ENCODE data around the gene BAG5.
A peak's percentile ranks its signal among the peaks of the same experiment; 100 is the strongest.
"Not testable (repeated sequence)": the region's sequence is repeated elsewhere in the genome, so short reads cannot be mapped to it uniquely, and the experiment has no call there.

BAG5 gene, protein sequence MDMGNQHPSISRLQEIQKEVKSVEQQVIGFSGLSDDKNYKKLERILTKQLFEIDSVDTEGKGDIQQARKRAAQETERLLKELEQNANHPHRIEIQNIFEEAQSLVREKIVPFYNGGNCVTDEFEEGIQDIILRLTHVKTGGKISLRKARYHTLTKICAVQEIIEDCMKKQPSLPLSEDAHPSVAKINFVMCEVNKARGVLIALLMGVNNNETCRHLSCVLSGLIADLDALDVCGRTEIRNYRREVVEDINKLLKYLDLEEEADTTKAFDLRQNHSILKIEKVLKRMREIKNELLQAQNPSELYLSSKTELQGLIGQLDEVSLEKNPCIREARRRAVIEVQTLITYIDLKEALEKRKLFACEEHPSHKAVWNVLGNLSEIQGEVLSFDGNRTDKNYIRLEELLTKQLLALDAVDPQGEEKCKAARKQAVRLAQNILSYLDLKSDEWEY

DNA sequence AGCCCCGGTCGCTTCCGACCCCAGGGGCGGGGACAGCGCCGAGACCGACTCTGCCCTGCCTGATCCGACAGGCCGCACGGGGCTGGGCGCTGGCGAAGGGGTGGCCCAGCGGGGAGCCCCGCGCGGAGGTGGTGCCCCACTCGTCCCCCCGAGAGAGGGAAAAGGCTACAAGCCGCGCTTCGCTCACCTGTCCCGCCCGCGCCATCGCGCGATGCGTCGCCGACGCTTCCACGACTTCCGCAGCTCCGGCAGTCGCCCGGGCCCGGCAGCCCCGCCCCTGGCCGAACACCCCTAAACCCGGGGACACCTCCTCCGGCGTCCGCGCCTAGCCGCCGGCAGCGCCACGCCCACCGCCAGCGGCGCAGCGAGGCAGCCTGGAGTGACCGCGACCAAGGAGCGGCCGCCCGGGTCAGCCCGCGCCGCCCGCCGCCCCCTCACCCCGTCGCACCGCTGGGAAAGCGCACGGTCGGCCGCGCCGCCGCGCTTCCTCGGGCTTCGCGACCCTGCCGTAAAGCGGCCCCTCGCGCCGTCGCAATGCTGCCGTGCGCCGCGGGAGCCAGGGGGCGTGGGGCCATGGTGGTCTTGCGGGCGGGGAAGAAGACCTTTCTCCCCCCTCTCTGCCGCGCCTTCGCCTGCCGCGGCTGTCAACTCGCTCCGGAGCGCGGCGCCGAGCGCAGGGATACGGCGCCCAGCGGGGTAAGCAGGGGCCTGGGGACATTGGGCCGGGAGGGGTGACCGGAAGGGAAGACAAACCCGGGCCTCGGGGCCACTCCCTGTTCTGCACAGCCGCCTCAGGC is at the start of gene BAG5, which contains the start of gene COA8:
Gene BAG5 (minus strand): TSS at position 229 of the 797 bp plus-strand sequence. CDS start 1,493 bp downstream, outside the sequence.
Gene COA8 (plus strand): TSS at position 532 of the 797 bp plus-strand sequence. CDS start 42 bp downstream, at position 574.
- DNase-seq = peak; percentile 85

DNA sequence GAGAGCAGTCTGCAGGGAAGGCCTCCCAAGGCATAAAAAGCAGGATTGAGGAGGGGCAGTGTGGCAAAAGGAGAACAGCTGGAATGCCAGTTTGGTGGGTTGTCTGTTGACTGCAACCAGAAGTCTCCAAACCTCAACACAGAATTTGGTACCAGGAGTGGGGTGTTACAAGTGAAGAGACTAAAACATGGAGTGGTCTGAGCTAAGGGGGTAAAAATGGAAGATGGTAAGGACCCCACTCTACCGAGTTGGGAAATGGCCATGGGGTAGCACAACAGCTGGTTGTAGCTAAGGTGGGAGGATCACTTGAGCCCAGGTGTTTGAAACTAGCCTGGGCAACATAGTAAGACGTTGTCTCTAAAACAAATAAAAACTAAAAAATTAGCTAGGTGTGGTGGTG is 48.8 kb upstream of the BAG5 start:
- DNase-seq = no peak

DNA sequence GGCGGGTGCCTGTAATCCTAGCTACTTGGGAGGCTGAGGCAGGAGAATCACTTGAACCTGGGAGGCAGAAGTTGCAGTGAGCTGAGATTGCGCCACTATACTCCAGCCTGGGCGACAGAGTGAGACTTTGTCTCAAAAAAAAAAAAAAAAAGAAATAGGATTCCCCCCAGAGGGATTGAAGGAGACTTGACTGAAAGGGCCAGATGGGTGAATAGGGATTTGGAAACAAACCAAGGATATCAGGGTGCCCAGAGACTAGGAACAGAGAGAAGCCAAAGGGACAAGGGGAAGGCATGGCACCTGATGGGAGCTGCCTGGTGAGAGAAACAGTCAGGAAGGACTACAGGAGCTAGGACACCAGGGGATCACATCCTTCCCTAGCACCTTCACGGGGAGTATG is 46.6 kb upstream of the BAG5 start:
- DNase-seq = not testable (repeated sequence)

DNA sequence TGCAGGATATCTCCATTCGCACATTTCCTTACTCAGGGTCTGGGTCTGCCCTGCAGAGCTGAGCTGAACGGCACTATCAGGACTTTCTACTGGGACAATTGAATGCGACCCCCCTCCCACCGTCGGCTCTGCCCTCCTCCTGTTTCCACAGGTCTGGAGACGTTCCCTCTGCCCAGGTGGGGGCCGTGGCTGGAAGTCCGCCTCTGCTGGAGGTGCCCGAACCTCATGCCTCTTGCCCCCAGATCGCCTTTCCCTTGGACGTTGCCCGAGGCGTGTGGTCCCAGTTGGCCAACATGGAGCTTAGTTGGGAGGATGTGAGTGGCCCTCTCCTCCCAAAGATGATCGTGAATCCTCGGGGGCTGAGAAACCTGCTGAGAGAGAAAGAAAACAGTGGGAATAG is 45.4 kb upstream of the BAG5 start:
- DNase-seq = no peak

DNA sequence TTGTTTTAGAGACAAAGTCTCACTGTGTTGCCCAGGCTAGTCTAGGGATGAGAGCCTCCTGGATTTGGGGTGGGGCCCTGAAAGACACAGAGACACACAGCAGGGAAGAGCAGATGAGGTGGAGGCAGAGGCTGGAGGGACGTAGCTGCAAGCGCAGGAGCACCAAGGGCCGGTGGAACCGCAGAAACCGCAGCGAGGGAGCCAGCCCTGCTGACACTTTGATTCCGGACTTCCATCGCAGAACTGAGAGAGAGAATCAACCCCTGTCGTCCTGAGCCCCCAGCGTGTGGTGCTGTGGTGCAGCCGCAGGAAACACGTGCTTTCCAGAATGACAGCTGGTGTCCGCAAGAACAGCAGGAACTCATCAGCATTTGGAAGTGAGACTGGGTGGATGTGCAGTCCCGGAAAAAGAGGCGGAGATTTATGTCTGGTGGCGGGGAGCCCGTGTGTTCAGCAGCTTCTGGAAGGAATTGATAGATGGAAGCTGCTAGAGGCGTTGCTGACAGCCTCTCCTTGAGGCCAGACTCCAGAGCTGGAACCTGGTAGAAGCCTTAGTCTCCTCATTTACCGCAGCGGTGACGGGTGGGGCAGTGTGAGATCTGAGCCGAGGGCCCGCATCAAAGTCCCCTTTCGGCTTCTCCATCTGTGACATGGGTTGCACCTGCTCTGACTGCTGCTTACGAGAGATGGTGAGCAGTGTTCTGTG is 44.7 kb upstream of the BAG5 start:
- DNase-seq = no peak

DNA sequence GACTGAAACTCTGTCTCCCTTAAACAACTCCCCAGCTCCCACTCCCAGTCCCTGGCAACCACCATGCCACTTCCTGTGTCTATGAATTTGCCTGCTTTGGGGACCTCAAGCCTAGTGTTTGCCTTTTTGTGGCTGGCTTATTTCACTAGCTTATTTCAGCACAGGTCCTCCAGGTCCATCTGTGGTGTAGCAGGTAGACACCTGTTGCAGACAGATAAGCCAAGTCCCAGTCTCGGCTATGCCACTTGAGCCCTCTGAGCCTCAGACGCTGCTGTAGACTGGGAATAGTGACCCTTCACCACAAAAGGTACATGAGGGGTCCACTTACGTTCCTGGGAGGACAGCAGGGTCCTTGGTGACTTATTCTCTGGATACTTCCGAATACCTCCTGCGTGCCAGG is 42.2 kb upstream of the BAG5 start:
- no peak for DNase-seq

DNA sequence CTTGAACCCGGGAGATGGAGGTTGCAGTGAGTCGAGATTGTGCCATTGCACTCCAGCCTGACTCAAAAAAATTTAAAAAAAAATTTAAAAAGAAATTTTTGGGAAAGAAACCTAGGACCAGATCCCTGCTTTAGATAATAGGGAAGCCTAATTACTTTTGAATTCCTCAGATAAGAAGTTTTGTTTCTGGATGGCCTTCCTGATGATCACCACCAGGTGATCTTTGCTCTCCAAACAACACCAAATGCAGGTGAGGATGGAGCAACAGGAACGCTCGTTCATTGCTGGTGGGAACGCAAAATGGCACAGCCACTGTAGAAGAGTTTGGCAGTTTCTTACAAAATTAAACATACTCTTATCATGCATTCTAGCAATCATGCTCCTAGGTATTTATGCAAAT is 38.0 kb upstream of the BAG5 start:
- DNase-seq = no peak

DNA sequence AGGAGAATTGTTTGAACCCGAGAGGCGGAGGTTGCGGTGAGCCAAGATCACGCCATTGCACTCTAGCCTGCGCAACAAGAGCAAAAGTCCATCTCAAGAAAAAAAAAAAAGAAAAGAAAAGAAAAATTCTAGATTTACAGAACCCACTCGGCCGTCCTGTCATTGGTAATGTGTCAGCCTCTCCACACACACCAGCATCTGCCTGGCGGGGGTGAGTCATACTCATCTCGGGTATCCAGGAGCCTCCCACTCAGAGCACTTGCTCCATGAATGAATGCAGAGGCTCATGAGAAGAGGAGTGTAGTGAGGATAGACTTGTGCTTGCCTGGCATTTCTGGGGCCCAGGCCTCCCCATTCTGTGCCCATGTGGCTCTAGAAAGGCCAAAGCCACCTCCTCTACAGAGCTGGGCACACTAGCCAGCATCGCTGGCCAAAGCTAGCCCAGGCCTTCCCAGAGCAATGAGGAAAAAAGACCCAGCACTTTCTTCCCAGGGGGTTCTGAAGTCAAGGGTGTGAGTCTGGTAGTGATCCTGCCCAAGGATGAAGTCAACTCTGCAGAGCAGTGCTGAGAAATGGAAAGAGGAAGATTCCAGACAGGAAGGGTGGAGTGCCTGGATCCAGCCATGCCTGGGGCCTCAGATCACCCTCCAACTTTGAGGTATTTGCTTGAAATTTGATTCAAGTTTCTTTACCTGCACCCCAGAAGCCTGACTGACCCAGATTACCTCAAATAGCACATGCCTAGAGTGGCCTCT is 35.3 kb upstream of the BAG5 start:
- DNase-seq = peak; percentile 86

DNA sequence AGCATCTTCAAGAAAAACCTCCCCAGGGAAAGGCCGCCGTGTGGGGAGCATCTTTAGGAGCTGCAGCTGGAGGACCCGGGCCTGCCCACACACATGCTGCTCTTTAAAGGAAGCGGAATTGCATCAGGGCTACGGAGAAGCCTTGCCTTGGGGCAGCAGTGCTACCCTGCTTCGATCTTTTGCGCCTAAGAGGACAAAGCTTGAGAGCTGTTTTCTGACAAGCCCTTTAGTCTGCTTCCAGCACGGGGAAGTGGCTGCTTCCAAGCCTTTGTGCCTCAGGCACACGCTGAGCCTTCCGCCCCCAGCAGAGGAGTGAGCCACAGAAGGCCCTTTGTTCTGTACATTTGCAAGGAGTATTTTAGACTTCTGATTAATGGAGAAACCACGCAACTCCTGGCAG is 31.8 kb upstream of the BAG5 start:
- DNase-seq = no peak

DNA sequence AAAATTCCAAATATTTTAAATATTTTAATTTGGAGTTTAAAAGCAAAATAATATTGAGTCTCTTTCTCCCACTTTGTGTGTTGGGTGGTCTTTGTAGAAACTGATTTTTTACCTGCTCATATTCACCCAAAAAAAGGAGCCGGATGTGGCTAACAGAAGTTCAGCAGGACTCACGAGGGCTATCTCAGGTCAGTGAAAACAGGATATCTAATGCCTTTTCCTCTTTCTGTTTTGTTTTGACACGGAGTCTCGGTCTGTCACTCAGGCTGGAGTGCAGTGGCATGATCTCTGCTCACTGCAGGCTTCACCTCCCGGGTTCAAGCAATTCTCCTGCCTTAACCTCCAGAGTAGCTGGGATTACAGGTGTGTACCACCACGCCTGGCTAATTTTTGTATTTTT is 31.1 kb upstream of the BAG5 start:
- DNase-seq = no peak

DNA sequence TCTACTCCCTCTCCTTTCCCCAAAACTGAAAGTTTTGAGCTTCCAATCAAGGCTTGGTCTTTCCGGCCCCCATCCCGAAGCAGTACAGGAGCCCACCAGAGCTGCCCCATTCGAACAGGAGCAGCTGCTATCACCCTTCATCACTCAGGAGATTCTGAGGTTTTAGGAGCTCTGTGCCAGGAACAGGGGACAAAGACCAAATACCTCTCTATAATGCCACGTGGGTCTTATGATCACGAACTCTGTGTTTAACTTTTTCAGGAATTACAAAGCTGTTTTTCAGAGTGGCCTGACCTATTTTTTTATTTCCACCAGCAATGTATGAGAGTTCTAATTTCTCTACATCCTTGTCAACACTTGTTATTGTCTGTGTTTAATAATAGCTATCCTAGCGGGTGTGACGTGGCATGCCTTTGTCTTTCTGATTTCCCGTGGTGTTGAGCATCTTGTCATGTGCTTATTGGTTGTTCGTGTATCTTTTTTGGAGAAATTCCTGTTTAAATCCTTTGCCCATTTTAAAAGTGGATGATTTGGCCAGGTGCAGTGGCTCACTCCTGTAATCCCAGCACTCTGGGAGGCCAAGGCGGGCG is 22.0 kb upstream of the BAG5 start:
- no peak for DNase-seq

DNA sequence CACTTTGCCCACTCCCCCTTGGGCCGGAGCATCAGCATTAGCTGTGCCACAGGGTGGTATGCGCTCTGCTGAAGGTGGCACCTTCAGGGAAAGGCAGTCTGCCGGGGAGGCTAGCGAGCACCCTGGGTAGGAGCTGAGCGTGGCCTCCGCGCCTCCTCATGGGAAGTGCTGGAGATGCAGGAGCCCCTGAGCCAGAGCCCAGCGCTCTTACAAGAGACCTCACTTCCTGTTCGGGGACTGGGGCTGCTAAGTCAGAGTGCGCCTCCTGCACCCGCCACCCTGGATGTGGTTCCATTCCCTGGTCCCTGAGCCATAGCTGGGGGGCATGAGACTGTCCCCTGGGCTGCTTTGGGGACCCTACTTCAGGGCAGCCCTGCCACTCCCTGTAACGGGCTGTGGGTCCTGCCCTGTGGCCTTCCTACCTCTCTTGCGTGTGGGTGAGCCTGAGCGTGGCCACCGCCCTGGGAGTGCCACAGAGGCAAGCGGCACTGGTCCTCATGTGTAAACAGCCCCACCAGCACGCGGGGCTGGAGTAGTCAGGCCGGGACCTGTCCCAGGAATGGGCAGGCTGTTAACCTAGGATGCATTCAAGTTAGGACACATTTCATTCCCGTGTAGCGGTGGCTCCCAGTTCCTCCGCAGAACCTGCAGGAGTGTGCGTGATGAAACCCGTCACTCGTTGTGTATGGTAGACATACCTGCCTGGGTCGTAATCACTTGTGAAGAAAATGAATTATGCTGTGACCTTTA is 19.7 kb upstream of the BAG5 start:
- DNase-seq = no peak

DNA sequence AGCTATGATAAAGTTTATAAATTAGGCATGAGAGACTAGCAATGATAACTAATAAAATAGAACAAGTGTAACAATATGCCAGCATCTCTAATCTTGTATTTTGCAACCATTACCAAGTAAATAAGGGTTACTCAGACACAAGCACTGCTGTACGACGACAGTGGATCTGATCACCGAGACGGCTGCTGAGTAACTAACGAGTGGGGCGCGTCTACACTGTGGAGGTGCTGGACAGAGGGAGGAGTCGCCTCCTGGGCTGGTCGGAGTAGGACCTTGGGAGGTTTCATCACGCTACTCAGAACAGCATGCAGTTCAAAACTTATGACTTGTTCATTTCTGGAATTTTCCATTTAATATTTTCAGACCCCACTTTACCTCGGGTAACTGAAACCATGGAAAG is 18.7 kb upstream of the BAG5 start:
- DNase-seq = no peak

DNA sequence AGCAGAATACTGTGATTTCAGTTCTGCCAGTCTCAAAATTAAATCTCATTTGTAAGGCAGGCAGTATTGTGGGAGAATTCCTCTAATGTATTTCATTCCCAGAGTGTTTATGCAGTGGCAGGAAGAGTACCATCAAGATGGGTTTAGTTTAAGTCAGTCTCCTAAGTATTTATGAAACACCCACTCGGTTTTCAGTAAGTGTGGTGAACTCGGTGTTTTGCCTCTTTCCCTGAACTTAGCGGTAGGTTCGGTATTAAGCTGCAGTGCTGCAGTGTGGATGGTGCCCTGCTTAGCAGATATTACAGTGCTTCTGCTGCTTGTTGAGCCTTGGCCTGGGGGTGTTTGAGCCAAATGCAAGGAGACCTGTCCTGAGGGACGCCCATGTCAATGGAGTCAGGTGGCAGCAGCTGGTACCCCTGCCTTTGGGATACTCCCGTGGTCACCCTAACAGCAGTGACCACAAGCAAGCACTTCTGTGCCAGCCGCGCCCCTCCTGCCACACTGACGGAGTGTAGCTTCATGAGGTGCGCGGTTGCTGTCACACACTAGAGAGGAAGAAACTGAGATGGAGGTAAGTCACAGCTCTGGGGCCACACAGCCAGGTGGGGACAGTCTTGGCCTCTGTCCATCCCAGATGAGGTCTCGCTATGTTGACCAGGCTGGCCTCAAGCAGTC is 16.1 kb upstream of the BAG5 start:
- no peak for DNase-seq

DNA sequence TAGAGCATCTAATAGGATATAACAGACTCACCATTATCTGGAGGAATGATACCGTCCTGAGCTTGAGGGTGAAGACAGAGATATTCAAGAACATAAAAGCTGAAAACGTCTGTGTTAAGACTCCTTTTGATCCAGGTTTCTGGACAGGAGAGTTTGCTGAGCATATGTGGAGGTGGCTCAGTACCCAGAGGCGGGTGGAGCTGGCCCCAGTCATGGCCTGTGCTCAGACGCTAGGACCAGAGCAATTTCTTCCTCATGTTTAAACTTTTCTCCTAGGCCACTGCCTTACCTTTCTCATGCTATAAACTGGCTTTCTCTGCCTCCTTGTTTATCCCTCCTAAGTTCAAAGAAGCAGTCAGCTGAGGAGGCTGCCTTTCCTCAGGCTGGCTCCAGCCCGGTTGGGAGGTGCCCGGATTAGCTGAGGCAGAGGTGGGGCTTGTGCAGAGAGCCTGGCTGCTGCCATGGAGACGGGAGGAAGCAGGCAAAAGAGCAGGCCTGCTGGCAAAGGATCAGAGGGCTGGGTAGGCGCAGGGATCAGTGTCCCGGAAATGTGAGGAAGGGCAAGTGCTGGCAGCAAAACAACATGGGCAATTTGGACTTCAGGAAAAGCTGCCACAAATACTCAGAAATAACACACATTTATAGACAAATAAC is 14.0 kb upstream of the BAG5 start:
- DNase-seq = peak; percentile 90

DNA sequence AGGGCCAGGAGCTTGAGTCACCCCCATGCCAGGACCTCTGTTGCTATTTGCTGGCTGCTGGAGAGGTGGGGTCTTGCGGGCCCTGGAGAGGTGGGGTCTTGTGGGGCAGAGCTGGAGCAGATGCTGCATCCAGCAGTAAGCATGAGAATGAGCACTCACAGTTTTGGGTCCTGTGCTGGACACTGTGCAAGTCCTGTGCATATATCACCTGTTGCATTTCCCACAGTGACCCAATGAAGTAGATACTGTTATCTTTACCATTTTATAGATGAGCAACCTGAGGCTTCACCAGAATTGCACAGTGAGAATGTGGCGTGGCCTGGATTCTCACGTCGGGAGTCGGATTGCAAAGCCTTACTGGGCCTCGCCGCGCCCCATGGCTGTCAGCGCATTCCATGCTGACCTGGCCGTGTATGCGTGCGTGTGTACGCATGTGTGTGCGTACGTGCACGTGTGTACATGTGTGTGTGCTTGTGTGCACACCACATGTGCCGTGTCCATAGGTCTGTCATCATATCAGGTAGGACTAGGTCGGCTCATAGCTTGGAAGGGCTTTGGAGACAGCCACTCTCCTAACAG is 12.3 kb upstream of the BAG5 start:
- DNase-seq = no peak

DNA sequence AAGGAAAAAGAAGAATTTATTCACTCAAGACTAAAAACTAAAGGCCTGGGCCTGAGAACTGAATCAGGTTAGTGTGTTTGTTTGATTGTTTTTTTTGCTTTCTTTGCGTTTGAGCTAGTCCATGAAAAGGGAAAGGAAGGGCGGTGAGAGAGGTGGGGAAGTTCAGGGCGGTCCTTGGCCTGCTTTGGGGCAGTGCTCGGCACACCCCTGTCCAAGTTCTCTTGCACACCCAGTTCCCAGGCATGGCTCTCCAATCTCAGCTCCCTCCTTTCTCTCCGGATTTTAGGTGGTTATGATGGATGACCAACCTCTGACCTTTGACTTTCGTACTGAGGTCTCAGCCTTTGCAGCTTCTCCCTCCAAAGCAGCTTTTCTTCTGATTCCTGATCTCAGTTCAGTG is 11.6 kb upstream of the BAG5 start:
- DNase-seq = no peak

DNA sequence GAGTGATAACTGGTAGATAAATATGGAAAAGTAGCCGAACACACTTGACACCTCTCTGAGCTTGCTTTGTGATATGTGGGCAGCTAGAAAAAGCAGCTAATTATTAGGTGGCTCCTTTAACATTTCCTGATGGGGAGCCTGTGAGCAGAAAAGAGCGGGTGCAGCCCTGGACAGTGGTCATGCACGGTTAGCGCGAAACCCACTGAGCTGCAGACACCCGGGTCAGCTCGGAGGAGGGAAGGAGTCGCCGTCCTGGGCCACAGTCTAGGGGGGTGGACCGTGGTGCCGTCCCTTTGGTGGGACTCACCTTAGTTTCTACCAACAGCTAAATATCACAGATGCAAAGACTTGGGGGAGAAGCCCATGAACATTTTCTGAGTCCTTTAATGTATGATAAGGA is 7.0 kb upstream of the BAG5 start:
- DNase-seq = no peak

DNA sequence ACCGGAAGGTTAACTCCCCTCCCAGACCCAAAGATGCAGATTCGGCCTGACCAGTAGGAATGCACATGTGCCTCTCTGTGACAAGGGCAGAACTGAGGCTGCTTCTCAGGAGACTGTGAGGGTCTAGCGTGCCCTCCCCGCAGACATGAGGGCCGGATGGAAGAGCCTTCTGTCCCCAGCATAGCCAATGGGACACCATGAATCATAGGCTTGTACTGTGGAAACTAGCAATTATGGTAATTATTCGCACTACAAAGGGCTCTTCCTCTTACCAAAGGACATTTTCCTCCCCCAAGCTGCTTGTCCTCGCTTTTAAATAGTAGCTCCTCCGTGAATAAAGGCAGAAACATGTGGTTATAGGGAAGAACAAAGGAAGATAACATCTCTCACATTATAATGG is 6.5 kb upstream of the BAG5 start:
- no peak for DNase-seq

All from NCI-H226 (cell line).